Stimulated activated CD4-positive, alpha-beta T cell treated with anti-CD3 and anti-CD28 coated beads, Interleukin-15, amount 100 ng/mL, for 48 hours (primary cell): Measurements from ENCODE around the gene MOG.
"Not testable (repeated sequence)": the region's sequence is repeated elsewhere in the genome, so short reads cannot be mapped to it uniquely, and the experiment has no call there.

Experiments used
- DNase-seq, 2 donors: peaks; one replicate each; pipeline ENCODE4 v3.0.0-alpha.2; 2020; ENCODE audit warnings: low read depth in 2 of 2

Gene MOG

GRCh38 chr6:29641430-29642148 lies 15.3 kb upstream of the MOG start:
- no peak for DNase-seq

- DNase-seq, result no peak
Observed at GRCh38 chr6:29647927-29648642, 8.8 kb upstream of the MOG start.

- DNase-seq, result peak; percentile 96 to 98
Observed at GRCh38 chr6:29649701-29650673, 6.9 kb upstream of the MOG start.

GRCh38 chr6:29651413-29652197 lies 5.3 kb upstream of the MOG start:
- DNase-seq, result no peak

- DNase-seq, result no peak
Observed at GRCh38 chr6:29652198-29652584, 4.7 kb upstream of the MOG start.

GRCh38 chr6:29653452-29654038 lies 3.3 kb upstream of the MOG start:
- DNase-seq, result peak in 1 of 2 donors; percentile 14

- DNase-seq, result no peak
Observed at GRCh38 chr6:29655658-29656057, 1.2 kb upstream of the MOG start.

- no peak for DNase-seq
Observed at GRCh38 chr6:29656157-29656556, 735 bp upstream of the MOG start.

GRCh38 chr6:29661071-29661470 lies 4.2 kb downstream of the MOG start:
- DNase-seq, result no peak

- DNase-seq, result not testable (repeated sequence)
Observed at GRCh38 chr6:29661502-29662141, 4.7 kb downstream of the MOG start.

GRCh38 chr6:29663300-29664042 lies 6.6 kb downstream of the MOG start:
- no peak for DNase-seq

GRCh38 chr6:29665942-29666825 lies 9.3 kb downstream of the MOG start:
- DNase-seq, result no peak

GRCh38 chr6:29666826-29667130 lies 9.9 kb downstream of the MOG start:
- DNase-seq, result no peak

GRCh38 chr6:29667158-29667557 lies 10.3 kb downstream of the MOG start:
- DNase-seq, result no peak

GRCh38 chr6:29671026-29671425 lies 14.1 kb downstream of the MOG start:
- no peak for DNase-seq

- DNase-seq, result not testable (repeated sequence)
Observed at GRCh38 chr6:29672116-29672515, 15.2 kb downstream of the MOG start.

GRCh38 chr6:29673161-29673560 lies 16.3 kb downstream of the MOG start:
- no peak for DNase-seq

GRCh38 chr6:29674008-29674407 lies 17.1 kb downstream of the MOG start:
- no peak for DNase-seq

GRCh38 chr6:29675561-29675960 lies 18.7 kb downstream of the MOG start:
- DNase-seq, result no peak
